Amniotic epithelial cell (primary cell): ENCODE measurements around the gene CGB8.
"Not testable (repeated sequence)": the region's sequence is repeated elsewhere in the genome, so short reads cannot be mapped to it uniquely, and the experiment has no call there.

Experiments used
- DNase-seq: peaks from one replicate; pipeline ENCODE4 v3.0.0-alpha.2; 2010; ENCODE audit warnings: low read depth

The CGB8 gene

DNA sequence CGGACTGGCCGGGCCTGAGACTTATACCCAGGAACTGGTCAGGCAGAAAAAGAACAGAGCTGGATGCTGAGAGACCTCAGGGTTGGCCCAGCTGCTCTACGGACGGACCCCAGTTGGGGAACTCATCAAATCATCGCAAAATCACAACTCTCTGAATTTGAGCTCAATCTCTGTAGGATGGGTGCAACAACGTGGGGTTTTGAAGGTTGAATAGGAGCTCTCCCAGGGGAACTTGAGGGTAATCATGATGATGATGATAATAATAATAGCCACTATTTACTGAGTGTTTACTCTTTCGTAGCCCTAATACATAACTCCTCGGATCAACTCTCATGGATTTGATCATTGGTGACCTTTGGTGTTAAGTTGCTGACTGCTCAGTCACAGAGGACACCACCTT lies 18.6 kb downstream of the CGB8 start:
- DNase-seq: not testable (repeated sequence)

DNA sequence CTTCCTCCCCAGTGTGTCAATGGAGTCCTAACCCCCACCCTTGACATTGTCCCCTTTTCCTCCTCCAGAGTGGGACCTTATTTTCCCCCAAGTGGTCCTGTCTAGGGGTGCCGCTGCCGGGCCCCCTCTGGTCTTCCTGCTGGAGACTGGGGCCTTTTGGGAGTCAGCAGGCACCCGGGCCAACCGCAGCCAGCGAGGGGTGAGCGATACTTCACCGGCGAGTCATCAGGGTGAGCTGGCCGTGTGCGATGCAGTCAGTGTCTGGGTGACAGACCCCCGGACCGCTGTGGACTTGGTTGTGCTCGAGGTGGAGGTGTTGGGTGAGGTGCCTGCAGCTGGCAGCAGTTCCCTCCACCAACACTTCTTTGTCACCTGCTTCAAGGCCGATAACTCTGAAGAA lies 19.2 kb downstream of the CGB8 start:
- DNase-seq: not testable (repeated sequence)

DNA sequence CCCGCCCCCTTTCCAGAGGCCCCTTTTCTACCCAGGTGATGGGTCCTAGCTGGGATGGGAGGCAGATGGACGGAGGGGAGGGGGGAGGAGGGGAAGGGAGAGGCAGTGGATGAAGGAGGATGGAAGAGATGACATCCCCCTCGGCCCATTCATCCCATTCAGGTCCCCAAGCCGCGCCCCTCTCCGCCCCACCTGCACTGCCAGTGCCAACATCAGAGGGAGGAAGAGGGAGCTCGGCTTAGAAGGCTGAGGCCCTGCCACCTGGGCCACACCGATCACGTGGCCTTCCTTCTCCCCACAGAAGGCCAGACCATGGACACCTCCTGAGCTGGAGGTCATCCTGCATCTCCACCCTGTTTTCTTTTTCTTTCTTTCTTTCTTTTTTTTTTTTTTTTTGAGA lies 20.2 kb downstream of the CGB8 start:
- not testable (repeated sequence) for DNase-seq

DNA sequence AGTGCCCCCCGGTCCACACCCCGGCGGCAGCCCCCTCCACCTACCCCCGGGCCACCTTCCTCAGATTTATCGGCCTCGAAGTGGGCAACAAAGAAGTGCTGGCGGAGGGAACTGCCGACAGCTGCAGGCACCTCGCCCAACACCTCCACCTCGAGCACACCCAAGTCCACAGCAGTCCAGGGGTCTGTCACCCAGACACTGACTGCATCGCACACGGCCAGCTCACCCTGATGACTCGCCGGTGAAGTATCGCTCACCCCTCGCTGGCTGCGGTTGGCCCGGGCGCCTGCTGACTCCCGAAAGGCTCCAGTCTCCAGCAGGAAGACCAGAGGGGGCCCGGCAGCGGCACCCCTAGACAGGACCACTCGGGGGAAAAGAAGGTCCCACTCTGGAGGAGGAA lies 23.3 kb downstream of the CGB8 start:
- DNase-seq: not testable (repeated sequence)

DNA sequence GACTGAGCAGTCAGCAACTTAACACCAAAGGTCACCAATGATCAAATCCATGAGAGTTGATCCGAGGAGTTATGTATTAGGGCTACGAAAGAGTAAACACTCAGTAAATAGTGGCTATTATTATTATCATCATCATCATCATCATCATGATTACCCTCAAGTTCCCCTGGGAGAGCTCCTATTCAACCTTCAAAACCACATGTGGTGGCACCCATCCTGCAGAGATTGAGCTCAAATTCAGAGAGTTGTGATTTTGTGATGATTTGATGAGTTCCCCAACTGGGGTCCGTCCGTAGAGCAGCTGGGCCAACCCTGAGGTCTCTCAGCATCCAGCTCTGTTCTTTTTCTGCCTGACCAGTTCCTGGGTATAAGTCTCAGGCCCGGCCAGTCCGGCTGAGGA lies 23.8 kb downstream of the CGB8 start:
- DNase-seq: not testable (repeated sequence)

DNA sequence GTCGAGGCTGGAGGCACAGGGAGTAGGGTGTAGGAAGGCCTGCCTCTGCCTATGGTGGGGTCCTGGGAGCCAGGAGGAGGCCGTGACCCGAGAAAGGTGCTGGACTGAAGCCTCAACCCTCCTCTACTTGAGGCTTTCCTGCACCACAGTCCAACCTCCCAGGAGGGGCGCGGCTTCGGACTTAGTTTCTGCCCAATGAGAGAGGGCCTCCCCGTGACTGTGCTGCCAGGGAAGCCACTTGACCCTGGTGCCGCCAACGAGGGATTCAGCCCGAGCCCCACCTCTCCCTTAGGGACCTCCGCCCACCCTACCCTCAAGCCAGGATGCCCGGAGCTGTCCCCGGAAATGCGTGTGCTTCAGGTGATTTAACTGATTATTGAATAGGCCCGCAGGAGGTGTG lies 24.7 kb downstream of the CGB8 start, which contains the start of gene CGB3:
Gene CGB3, minus strand, starts transcription at position 101 of the 400 bp plus-strand sequence. CDS start 362 bp downstream, outside the sequence.
- DNase-seq: not testable (repeated sequence)

DNA sequence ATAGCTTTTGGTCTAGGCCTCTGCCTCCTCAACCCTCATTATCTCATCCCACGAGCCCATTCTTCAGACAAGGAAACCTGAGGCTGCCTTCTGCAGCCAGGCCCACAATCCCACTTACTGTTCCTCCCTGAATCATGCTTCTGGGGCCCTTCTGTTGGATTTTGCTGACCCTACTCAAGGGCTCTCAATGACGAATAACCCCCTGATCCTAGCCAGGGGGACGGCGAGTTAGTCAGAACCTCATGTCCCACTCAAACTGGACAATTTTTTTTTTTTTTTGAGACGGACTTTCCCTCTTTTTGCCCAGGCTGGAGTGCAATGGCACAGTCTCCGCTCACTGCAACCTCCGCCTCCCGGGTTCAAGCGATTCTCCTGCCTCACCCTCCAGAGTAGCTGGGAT lies 26.8 kb downstream of the CGB8 start:
- DNase-seq: no peak

DNA sequence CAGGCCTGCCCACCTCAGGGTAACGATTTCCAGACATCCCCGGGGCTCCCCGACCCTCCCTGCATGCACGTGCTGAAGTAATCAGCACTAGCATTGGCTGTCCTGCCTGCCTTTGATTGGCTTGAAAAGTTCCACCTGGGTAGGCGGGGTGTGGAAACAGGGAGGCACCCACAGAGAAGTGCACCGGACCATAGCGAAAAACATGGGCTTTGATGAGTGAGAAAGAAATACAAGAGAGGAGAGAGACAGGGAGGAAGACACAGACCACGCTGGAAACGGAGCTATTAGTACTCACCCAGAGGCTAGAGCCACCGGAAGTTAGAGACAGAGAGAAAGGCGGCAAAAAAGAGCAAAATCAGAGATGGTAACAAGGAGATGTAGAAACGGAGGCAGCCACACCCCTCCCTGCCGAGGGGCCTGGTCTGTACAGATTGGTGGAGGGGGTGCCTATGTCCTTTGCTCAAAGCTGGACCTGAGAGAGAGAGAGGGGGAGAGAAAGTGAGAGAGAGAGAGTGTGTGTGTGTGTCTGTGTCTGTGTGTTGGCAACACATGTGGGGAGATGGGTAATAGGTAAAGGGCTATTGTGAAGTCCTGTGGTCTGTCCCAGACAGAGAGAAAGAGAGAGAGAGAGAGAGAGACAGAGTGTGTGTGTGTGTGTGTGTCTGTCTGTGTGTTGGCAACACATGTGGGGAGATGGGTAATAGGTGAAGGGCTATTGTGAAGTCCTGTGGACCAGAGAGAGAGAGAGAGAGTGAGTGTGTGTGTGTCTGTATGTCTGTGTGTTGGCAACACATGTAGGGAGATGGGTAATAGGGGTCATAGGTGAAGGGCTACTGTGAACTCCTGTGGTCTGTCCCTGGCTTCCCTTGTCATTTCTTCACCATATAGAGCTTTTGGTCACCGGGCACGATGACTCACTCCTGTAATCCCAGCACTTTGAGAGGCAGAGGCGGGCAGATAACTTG lies 27.7 kb downstream of the CGB8 start:
- peak; percentile 51 for DNase-seq

DNA sequence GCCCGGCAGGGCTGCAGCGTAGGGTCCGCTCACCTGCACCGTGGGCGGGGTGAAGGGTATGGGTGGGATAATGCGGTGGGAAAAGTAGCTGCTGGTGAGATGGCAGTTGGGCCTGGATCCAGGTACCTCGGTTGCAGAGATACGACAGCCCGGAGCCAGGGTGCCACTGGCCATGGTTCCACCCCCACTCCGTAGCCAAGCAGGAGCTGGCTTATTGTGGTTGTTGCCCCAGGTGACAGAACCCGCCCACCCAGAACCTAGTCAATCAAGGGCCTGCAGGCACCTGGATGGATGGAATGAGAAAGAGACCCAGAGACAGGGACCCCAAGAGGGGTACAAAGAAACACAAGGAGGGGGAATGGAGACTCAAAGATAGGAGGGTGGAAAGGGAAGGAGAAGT lies 28.6 kb downstream of the CGB8 start:
- no peak for DNase-seq

DNA sequence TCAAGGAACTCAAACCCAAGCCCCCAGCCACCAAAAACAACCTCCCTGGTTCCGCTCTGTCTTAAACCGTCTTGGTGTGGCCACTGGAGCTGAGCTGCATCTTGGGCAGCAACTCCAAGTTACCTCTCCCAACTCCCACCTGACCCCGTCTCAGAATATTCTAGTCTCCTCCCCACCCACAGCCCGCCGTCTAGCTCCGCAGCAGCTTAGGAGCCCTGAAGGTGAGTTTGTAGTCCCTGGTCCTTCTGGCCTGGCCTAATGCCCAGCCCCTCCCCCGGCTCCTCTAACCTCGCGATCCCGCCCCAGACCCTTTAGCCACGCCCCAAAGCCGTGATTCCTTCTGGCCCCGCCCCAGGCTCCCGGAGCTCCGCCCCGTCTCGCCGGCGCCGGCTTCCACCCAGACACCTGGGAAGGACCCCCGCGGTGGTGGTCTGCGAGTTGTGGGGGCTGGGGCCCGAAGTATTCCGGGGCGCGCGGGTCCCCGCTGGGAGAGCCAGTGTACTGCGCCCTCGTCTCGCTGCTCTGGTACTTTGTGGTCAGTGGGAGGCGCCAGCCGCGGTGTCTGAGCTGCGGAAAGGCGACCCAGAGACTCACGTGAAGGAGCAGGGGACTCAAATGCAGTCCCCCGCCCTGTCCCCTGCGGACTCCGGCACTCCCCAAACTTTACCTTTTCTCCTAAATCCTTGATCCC lies 29.5 kb downstream of the CGB8 start:
- DNase-seq: peak; percentile 23

DNA sequence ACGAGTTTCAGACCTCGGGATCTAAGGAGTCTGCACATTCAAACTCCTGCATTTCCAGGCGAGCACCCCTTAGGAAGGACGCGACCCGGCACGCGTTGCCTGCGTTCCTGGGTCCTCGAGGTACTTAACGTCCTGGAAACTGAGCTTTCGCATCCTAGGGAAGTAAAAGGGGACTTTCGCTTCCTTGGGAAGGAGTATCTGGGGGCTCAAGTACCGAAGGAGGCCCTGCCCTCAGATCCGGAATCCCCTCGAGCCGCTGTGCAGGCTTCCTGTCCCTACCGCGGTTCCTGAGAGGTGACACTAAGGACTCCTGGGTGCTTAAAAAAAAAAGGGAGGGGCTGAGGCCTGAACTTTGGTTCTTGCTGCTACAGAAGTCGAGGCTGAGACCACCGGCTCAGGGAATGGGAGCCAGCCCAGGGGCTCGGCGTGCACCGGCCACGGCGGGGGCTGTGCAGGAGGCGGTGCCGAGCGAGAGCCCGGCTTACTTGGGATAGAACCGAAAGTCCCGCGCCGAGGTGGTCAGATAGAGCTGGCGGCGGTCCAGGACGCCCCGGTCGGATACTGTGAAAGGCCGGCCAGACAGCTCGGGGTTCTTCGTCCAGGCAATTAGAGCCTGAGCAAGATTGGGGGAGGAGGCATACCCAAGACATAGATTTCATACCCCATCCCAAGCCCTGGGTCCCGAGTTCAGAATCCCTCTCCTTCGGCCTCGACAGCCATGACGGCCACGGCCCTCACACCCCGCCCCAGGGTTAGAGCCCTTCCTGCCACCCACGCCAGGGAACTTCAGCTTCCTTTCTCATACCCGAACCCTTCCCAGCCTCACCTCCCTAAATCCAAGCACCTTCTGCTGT lies 30.3 kb downstream of the CGB8 start:
- DNase-seq: not testable (repeated sequence)

DNA sequence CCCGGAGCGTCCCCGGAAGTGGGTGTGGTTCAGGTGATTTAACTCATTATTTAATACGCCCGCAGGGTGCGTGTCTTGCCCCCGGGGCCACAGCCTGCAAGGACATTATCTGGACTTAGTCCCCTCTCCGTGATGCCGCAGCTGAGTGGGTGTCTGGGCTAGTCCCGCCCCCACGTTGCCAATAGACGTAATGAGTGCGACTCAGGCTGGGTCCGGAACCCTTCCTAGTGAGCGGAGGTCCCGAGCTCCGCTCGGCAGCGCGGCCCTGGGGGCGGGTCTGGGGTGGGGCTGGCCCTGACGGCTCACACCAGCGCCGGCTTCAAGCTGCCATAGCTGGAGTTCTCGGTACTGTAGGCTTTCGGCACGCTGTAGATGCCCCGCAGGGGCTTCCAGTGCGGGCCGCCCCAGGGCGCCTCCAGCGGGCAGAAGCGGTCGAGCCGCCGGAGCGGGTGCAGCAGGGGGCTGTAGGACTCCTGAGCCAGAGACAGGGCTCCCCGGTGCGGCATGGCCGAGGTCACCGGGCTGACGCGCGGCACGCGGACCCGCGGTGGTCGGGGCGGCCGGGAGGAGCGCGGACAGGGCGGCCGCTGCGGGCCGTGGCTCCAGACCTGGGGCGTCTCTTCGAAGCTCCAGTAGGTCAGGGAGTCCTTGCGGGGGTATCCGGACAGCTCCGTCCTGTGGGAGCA lies 31.1 kb downstream of the CGB8 start:
- no peak for DNase-seq

DNA sequence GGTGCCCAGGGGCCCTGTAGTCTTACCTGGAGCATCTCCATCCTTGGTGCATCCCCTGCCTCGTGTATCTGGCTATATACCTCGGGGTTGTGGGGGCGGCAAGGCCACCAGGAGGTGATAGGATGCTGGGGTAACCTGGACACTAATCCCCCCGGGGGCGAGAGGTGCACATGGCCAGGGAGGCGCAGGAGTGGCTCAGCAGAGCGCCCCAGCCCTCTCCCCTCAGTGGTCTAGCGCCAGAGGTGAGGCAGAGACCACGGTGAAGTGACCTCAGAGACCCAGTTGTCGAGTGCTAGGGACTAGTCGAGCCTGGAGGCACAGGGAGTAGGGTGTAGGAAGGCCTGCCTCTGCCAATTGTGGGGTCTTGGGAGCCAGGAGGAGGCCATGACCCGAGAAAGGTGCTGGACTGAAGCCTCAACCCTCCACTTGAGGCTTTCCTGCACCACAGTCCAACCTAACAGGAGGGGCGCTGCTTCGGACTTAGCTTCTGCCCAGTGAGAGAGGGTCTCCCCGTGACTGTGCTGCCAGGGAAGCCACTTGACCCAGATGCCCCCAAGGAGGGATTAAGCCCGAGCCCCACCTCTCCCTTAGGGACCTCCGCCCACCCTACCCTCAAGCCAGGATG lies 31.8 kb downstream of the CGB8 start, which contains the start of gene LHB:
Gene LHB, minus strand, starts transcription at position 51 of the 625 bp plus-strand sequence. Its CDS starts 10 bp downstream, at position 41.
- no peak for DNase-seq

DNA sequence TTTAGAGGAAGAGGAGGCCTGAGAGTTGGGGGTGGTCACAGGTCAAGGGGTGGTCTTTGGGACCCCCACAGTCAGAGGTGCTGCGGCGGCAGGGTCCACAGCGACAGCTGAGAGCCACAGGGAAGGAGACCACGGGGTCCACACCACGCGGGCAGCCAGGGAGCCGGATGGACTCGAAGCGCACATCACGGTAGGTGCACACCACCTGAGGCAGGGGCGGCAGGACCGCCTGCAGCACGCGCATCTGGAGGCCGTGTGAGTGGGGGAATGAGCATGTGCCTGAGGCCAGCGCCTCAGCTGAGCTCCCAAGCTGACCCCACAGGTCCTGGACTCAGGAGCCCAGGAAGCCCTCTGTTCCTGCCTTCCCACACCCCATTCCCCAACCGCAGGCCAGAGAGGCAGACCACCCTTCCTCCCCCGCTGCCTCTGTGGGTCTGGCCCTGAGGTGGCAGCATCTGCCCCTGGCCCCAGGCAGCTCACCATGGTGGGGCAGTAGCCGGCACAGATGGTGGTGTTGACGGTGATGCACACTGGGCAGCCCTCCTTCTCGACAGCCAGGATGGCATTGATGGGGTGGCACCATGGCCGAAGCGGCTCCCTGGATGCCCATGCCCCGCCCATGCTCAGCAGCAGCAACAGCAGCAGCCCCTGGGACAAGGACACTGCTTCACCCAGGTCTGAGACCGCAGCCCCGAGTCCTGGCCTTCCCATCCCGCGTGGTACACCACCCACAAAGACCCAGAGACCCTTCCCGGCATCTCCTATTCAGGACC lies 32.7 kb downstream of the CGB8 start:
- no peak for DNase-seq

DNA sequence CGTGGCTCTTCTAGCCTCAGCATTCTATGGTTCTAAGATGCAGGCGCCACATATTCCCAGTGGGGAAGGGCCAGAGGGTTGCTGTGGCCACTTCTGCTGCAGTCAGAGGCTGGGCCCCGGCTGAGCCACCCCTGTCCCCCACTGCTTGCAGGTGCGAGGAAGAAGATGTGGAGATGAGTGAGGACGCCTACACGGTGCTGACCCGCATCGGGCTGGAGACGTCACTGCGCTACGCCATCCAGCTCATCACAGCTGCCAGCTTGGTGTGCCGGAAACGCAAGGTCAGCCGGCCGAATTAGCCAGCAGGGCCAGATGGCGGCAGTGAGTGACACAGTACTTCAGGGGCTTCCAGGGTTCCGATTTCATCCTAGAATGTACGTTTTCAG lies 34.0 kb downstream of the CGB8 start:
- DNase-seq: no peak

DNA sequence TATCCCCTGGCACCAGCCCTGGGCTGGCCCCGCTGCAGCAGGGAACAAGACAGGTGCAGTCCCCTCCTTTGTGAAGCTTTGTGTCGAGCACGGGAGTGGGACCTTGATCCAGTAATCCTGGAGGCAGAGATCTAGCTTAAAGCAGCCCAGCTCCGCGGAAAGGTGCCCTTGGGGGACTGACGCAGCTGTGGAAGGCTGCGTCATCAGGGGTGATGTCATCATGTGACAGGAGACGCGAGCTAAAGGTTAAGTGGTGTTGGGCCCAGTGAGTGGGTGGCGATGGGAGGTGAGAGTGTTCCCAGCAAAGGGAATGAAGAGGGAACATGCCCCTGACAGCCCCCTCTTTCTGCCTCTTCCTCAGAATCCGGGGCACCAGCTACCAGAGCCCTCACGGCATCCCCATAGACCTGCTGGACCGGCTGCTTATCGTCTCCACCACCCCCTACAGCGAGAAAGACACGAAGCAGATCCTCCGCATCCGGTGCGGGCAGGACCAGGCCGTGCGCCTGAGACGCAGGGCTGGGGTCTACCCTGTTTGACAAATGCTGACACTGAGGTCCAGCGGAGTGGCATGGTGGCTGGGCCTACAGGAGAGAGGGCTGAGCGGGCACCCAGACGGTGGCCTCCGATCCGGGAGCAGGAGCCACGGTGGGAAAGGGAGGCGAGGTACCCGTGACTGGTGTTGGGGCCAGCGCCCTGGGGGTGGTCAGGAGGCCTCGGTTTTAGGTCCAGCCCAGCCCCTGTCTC lies 34.6 kb downstream of the CGB8 start:
- DNase-seq: no peak

DNA sequence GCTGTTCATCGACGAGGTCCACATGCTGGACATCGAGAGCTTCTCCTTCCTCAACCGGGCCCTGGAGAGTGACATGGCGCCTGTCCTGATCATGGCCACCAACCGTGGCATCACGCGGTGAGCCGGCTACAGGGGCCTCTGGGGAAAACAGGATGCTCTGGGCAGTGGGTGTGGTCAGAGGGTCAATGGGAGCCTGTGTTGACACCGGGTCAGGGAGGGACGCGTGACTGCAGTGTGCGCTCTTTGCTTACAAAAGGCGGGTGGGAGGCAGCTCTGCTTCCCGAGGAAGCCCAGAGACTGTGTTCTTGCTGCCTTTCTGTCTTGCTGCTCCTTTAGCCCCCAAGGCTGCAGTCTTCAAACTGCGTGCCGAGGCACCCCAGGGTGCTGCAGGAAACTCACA lies 37.7 kb downstream of the CGB8 start:
- DNase-seq: no peak

DNA sequence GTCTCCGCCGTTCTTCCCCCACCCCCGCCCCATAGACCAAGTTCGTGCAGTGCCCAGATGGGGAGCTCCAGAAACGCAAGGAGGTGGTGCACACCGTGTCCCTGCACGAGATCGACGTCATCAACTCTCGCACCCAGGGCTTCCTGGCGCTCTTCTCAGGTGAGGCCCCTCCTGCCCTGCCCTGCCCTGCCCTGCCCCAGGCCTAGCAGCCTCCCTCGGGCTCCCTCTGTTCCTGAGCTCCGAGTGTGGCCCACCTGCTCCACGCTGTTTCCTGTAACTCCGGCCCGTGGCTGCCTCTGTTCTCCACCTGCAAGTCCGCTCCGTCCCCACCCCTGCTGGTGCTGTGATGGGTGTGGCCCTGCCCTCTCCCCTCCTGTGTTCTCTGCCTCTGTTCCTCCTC lies 38.5 kb downstream of the CGB8 start:
- DNase-seq: no peak

DNA sequence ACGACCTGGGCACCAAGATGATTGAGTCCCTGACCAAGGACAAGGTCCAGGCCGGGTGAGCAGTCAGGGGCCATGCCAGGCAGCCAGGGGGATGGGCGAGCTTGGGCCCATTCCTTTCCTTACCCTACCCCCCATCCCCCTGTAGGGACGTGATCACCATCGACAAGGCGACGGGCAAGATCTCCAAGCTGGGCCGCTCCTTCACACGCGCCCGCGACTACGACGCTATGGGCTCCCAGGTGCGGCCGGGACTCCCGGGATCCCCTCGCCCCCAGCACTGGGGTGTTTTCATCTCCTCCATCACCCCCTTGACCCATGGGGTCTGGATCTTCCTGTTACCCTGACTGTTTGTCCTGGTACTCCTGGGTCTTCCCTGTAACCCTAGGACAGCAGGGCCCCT lies 39.1 kb downstream of the CGB8 start:
- DNase-seq: no peak
